GM18499 (cell line): ENCODE results near the gene MIS18A.
"Not testable (repeated sequence)": the region's sequence is repeated elsewhere in the genome, so short reads cannot be mapped to it uniquely, and the experiment has no call there.

Experiments
- ATAC-seq: cut with Tn5 transposase; IDR thresholded peaks from one replicate; pipeline ENCODE4 v1.9.1; 2021; ENCODE audit warnings: moderate number of reproducible peaks; ENCODE audit not compliant: insufficient read depth, unreplicated experiment

The MIS18A gene

GRCh38 chr21:32306021-32306780 lies 27.4 kb upstream of the MIS18A start:
- ATAC-seq: no peak

GRCh38 chr21:32304998-32305397 lies 26.1 kb upstream of the MIS18A start:
- ATAC-seq: no peak

GRCh38 chr21:32303385-32303784 lies 24.5 kb upstream of the MIS18A start:
- no peak for ATAC-seq

GRCh38 chr21:32302560-32302959 lies 23.7 kb upstream of the MIS18A start:
- no peak for ATAC-seq

- no peak for ATAC-seq
Observed at GRCh38 chr21:32301596-32301995, 22.7 kb upstream of the MIS18A start.

- no peak for ATAC-seq
Observed at GRCh38 chr21:32300117-32300681, 21.4 kb upstream of the MIS18A start.

GRCh38 chr21:32299695-32300094 lies 20.8 kb upstream of the MIS18A start:
- ATAC-seq: no peak

- no peak for ATAC-seq
Observed at GRCh38 chr21:32298658-32299081, 19.8 kb upstream of the MIS18A start, which contains the start of gene MRAP. MRAP (plus strand) TSS chr21:32298855; CDS start chr21:32298972, 117 bp downstream.

GRCh38 chr21:32298148-32298559 lies 19.3 kb upstream of the MIS18A start:
- ATAC-seq: no peak

GRCh38 chr21:32297449-32297848 lies 18.6 kb upstream of the MIS18A start:
- ATAC-seq: no peak

- ATAC-seq: no peak
Observed at GRCh38 chr21:32285476-32285875, 6.6 kb upstream of the MIS18A start.

GRCh38 chr21:32282992-32283391 lies 4.1 kb upstream of the MIS18A start:
- no peak for ATAC-seq

- ATAC-seq: no peak
Observed at GRCh38 chr21:32281531-32281930, 2.7 kb upstream of the MIS18A start.

- peak; percentile 13 for ATAC-seq
Observed at GRCh38 chr21:32279377-32279680, 480 bp upstream of the MIS18A start.

GRCh38 chr21:32278103-32278502 lies 746 bp downstream of the MIS18A start:
- ATAC-seq: no peak

GRCh38 chr21:32276671-32277070 lies 2.2 kb downstream of the MIS18A start:
- ATAC-seq: no peak

- ATAC-seq: no peak
Observed at GRCh38 chr21:32270748-32271147, 8.1 kb downstream of the MIS18A start.

- ATAC-seq: not testable (repeated sequence)
Observed at GRCh38 chr21:32265321-32265720, 13.5 kb downstream of the MIS18A start.

GRCh38 chr21:32261929-32262328 lies 16.9 kb downstream of the MIS18A start:
- ATAC-seq: no peak

- no peak for ATAC-seq
Observed at GRCh38 chr21:32260130-32260529, 18.7 kb downstream of the MIS18A start.

- not testable (repeated sequence) for ATAC-seq
Observed at GRCh38 chr21:32258786-32259048, 20.1 kb downstream of the MIS18A start.
